ENCODE data around the gene DUSP21. TPM values are rescaled to one million over a fixed set of nuclear protein-coding genes. Genes with fewer than 3 reads are reported as not detected.
A peak's percentile ranks its signal among the peaks of the same experiment; 100 is the strongest.
"Not testable (repeated sequence)": the region's sequence is repeated elsewhere in the genome, so short reads cannot be mapped to it uniquely, and the experiment has no call there.

DUSP21 gene
- total RNA-seq, 1 experiment from 2014 or later = not detected

- H3K9me3 Mint-ChIP-seq (ENCODE audit: unreplicated experiment) = no peaks in the 10 kb centered on the region
- H3K36me3 Mint-ChIP-seq (ENCODE audit: insufficient read depth, unreplicated experiment) = no peaks in the 10 kb centered on the region
- TF ChIP-seq CTCF (IDR thresholded peaks at IDR 0.05; ENCODE audit: unreplicated experiment) = no peak
- ChIA-PET CTCF (no interaction called here), POLR2A (no interaction called here)
- no peak for DNase-seq (ENCODE audit: unreplicated experiment)
- no peak overlapping the region for H3K4me3 Mint-ChIP-seq (ENCODE audit: unreplicated experiment)
- BruUV-seq (replicated peaks) = no TSS peak
- peaks cover 40% of the 10 kb centered on the region for H3K27me3 Mint-ChIP-seq (ENCODE audit: insufficient read depth, unreplicated experiment)
- intact Hi-C loops (cut with micrococcal nuclease) = no loop called here
- H3K4me1 Mint-ChIP-seq (ENCODE audit: insufficient read depth, unreplicated experiment) = no peaks in the 10 kb centered on the region
- no peak overlapping the region for H3K27ac Mint-ChIP-seq (ENCODE audit: low read depth, unreplicated experiment)
These were observed 27.5 kb upstream of the DUSP21 start for GRCh38 chrX:44816367-44816766.

- Mint-ChIP-seq H3K27me3 (ENCODE audit: insufficient read depth, unreplicated experiment) (peaks cover 47% of the 10 kb centered on the region), H3K4me3 (ENCODE audit: unreplicated experiment) (no peak overlapping the region), H3K4me1 (ENCODE audit: insufficient read depth, unreplicated experiment) (no peaks in the 10 kb centered on the region), H3K27ac (ENCODE audit: low read depth, unreplicated experiment) (no peak overlapping the region), H3K9me3 (ENCODE audit: unreplicated experiment) (no peaks in the 10 kb centered on the region), H3K36me3 (ENCODE audit: insufficient read depth, unreplicated experiment) (no peaks in the 10 kb centered on the region)
- BruUV-seq (replicated peaks) = no TSS peak
- intact Hi-C loops (cut with micrococcal nuclease) = no loop called here
- DNase-seq (ENCODE audit: unreplicated experiment) = no peak
- no peak for TF ChIP-seq CTCF (IDR thresholded peaks at IDR 0.05; ENCODE audit: unreplicated experiment)
- CTCF ChIA-PET = no interaction called here
- POLR2A ChIA-PET = interaction anchor here (0.6 kb wide), 1 partner anchor 279 kb away, joined by 3 read pairs; no protein-coding TSS in a partner anchor
These were observed 26.8 kb upstream of the DUSP21 start for GRCh38 chrX:44817029-44817428.

- CTCF ChIA-PET = no interaction called here
- Mint-ChIP-seq H3K9me3 (ENCODE audit: unreplicated experiment) (no peaks in the 10 kb centered on the region), H3K27me3 (ENCODE audit: insufficient read depth, unreplicated experiment) (peaks cover 16% of the 10 kb centered on the region), H3K4me3 (ENCODE audit: unreplicated experiment) (no peak overlapping the region), H3K4me1 (ENCODE audit: insufficient read depth, unreplicated experiment) (no peaks in the 10 kb centered on the region), H3K36me3 (ENCODE audit: insufficient read depth, unreplicated experiment) (no peaks in the 10 kb centered on the region), H3K27ac (ENCODE audit: low read depth, unreplicated experiment) (no peak overlapping the region)
- no peak for TF ChIP-seq CTCF (IDR thresholded peaks at IDR 0.05; ENCODE audit: unreplicated experiment)
- POLR2A ChIA-PET = no interaction called here
- intact Hi-C loops (cut with micrococcal nuclease) = no loop called here
- BruUV-seq (replicated peaks) = no TSS peak
- no peak for DNase-seq (ENCODE audit: unreplicated experiment)
These were observed 21.2 kb upstream of the DUSP21 start for GRCh38 chrX:44822601-44823000.

- BruUV-seq (replicated peaks); H3K4me1 Mint-ChIP-seq (ENCODE audit: insufficient read depth, unreplicated experiment); H3K4me3 Mint-ChIP-seq (ENCODE audit: unreplicated experiment); intact Hi-C loops (cut with micrococcal nuclease); DNase-seq (ENCODE audit: unreplicated experiment); H3K36me3 Mint-ChIP-seq (ENCODE audit: insufficient read depth, unreplicated experiment); H3K9me3 Mint-ChIP-seq (ENCODE audit: unreplicated experiment); POLR2A ChIA-PET; H3K27ac Mint-ChIP-seq (ENCODE audit: low read depth, unreplicated experiment); CTCF ChIA-PET: not testable (repeated sequence)
- H3K27me3 Mint-ChIP-seq (ENCODE audit: insufficient read depth, unreplicated experiment) = peaks cover 16% of the 10 kb centered on the region
These were observed 20.6 kb upstream of the DUSP21 start for GRCh38 chrX:44823193-44823592.

- ChIA-PET POLR2A (interaction anchor here (0.6 to 1.0 kb wide), 4 partner anchors 14 to 89 kb away, joined by 3 to 5 read pairs (median 4); no protein-coding TSS in a partner anchor), CTCF (no interaction called here)
- no TSS peak for BruUV-seq (replicated peaks)
- peak; percentile 90 for DNase-seq (ENCODE audit: unreplicated experiment)
- H3K27ac Mint-ChIP-seq (ENCODE audit: low read depth, unreplicated experiment) = no peak overlapping the region
- no peaks in the 10 kb centered on the region for H3K27me3 Mint-ChIP-seq (ENCODE audit: insufficient read depth, unreplicated experiment)
- H3K36me3 Mint-ChIP-seq (ENCODE audit: insufficient read depth, unreplicated experiment) = no peaks in the 10 kb centered on the region
- TF ChIP-seq CTCF (IDR thresholded peaks at IDR 0.05; ENCODE audit: unreplicated experiment) = no peak
- H3K9me3 Mint-ChIP-seq (ENCODE audit: unreplicated experiment) = no peaks in the 10 kb centered on the region
- intact Hi-C loops (cut with micrococcal nuclease) = no loop called here
- peaks cover 5% of the 10 kb centered on the region for H3K4me1 Mint-ChIP-seq (ENCODE audit: insufficient read depth, unreplicated experiment)
- no peak overlapping the region for H3K4me3 Mint-ChIP-seq (ENCODE audit: unreplicated experiment)
These were observed 15.7 kb upstream of the DUSP21 start for GRCh38 chrX:44828008-44828605.

Data from MCF 10A (cell line).